Erythroblast (primary cell): ENCODE data around the gene C1QTNF1.
"Not testable (repeated sequence)": the region's sequence is repeated elsewhere in the genome, so short reads cannot be mapped to it uniquely, and the experiment has no call there.

Experiments
- GATA1 ChIP-seq: IDR thresholded peaks from 2 replicates; pipeline ENCODE4 v1.6.1; 2011; ENCODE audit warnings: low read depth, mild to moderate bottlenecking, control low read depth, low read length, moderate library complexity
- POLR2A ChIP-seq: IDR thresholded peaks from 2 replicates; pipeline ENCODE4 v1.6.1; 2011; ENCODE audit warnings: mild to moderate bottlenecking, low read length

GRCh38 chr17:79021929-79022328 is 2.0 kb upstream of the C1QTNF1 start:
- not testable (repeated sequence) for TF ChIP-seq POLR2A, GATA1
